DMS114 treated with DMSO at 0.1 percent for 48 hours (cell line): Measurements from ENCODE around the gene CRHBP.
"Not testable (repeated sequence)": the region's sequence is repeated elsewhere in the genome, so short reads cannot be mapped to it uniquely, and the experiment has no call there.

Experiments
- DNase-seq: peaks from one replicate; lab custom pipeline; 2025; ENCODE audit not compliant: unreplicated experiment; lab: John Stamatoyannopoulos, UW

The CRHBP gene

DNA sequence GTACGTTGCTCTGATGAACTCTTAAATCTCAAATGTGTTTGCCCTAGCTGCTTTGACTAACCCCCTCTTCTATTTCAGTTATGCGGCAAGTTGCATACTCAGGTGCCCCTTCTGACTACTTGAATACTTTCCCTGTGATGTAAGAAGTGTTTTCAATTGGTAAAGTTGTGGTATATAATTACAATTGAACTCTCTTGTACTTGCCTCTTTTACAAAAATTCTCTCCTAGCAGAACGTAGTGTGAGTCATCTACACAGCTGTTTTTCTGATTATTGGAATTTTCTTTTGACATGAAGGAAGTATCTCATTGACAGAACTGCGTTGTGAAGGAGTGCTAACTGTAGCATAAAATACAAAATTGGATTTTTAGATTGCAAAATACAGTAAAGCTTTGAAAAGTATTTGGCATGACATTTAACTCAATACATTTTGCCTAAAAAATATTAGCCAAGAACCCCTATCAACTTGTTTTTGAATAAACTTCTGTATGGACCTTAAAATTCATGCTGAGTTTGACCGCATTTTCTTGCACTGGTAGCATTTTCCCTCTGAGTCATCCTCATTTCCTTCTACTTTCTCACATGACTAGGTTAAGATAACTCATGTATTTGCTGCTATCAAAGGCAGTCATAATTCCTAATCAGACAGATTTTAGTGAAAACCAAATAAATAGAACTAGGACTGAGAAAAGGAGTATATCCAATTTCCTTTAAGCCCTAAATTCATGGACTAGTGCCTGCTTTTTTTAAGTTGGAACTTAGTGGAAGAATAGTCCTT lies 6.3 kb downstream of the CRHBP start:
- DNase-seq: no peak

DNA sequence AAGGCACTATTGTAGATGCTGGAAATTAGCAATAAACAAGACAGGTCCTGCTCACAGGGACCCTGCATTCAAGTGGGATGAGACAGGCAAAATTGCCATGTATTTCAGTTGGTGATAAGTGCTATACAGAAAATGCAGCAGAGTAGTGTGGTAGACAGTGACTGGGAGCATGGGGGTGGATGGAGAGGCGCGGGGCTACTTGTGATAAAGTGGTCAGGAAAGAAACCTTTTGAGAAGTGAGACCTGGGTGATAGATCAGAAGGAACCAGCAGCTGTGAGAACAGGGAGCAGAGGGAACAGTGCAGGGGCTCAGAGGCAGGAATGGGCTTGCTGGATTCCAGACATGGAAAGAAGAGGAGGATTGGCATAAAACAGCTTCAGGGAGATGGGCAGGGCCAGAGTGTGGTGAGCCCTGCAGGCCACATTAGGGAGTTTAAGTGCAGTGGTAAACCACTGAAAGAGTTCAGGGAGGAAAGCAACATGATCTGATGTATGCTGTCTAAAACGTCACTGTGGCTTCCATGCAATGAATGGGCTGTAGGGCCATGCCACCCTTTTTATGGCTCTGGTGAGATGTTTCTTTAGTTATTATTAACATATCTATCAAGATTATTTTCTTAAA lies 7.3 kb downstream of the CRHBP start:
- no peak for DNase-seq

DNA sequence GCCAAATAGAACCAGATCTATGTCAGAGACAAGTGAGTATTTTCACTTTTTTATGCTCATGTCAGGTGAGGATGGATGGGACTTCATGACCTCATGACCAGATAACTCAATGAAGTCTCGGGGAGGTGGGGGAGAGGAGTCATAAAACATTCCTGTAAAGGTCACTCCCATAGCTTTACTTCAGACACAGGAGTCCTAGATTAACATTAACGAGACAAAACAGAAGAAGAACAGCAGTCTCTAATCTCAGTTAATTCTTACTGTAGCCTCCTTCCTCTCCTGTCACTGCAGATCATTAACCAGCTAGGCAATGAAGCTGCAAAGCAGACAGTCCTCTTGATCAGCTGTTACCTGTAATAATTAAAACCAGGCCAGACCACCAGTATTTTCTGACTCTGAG lies 11.2 kb downstream of the CRHBP start:
- DNase-seq: no peak

GRCh38 chr5:76971511-76971910 lies 18.7 kb downstream of the CRHBP start:
- no peak for DNase-seq

DNA sequence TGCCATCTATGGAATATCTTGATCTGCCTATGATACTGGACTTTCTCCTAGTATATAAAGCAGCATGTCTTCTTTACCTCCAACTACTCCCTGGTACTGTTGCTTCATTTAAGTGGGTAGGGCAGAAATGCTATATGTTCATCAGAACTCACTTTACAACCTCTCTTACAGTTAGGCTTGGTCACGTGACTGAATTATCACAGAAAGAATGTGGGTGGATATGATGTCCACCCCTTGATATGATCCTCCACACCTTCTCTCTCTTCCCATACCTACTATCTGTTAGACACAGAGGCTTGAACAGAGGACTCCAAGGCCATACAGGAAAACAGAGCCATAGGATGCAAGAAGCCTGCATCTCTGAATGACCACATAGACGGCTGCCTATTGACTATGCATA lies 19.8 kb downstream of the CRHBP start:
- DNase-seq: no peak

GRCh38 chr5:76974785-76975184 lies 21.9 kb downstream of the CRHBP start:
- no peak for DNase-seq

GRCh38 chr5:76978869-76979268 lies 26.0 kb downstream of the CRHBP start:
- DNase-seq: no peak

DNA sequence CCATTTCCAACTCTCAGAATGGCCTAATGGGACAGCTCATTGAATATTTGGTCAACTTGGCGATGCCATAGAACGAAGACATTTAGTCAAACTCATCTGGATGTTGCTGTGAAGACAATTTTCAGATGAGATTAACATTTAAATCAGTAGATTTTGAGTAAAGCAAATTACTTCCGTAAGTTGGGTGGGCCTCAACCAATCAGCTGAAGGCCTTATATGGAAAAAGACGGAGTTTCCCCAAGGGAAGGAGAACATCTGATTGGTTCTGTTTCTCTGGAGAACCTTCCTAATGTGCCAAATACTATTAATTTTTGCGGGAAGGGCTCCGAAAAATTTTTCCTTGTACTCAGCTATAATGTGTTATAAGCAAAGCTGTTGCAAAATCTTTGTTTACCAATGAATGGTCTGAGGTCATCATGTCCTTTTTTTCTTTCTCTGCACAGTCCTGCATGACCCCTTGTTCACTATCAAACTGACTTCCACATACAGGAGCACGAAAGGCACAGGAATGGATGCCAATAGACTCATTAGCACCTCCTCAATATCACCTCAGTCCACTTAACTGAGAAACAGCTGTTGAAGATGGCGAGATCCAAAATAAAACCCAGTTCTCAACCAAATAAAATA lies 27.8 kb downstream of the CRHBP start:
- DNase-seq: no peak

- no peak for DNase-seq
Observed at GRCh38 chr5:76982450-76982849, 29.6 kb downstream of the CRHBP start.

DNA sequence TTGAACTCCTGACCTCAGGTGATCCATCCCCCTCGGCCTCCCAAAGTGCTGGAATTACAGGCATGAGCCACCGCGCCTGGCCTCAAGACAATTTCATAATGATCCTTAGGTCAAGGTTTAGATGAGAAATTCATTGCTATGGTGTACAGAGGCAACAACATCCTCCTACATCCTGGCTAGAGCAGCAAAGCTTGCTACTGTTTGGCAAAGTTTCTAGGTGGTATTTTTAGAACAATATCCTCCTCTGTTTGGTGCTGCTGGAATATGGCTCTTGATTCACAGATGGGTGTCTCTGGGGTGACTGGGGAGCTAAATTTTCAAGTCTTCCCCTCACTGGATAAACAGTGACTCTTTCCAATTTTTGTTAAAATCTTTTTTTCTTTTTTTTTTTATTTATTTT lies 30.6 kb downstream of the CRHBP start:
- no peak for DNase-seq

GRCh38 chr5:76986825-76987526 lies 34.1 kb downstream of the CRHBP start:
- DNase-seq: no peak

DNA sequence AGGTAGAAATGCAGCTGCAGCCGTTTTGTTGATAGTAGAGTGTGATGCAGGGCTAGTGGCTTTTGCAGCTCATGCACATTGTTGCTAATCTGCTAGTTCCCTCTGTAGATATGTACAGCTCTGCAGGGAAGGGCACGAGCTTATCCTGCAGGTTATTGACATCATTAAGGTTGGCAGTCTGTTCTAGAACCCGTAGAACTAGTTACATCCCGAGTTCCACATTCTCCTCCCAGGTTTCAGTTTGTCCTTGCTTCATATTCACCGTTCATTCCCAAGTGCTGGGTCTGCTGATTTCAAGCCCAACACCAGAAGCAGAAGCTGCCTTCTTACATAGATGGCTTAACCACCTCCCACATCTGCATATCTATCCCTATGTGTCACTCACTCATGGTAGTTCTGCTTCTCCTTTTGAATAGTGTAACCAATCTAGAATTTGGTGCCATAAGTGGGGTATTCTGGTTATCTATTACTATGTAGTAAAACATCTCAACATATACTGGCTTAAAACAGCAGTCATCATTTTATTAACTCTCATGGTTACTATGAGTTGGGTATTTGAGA lies 38.1 kb downstream of the CRHBP start:
- DNase-seq: no peak

GRCh38 chr5:76993436-76993835 lies 40.6 kb downstream of the CRHBP start:
- not testable (repeated sequence) for DNase-seq

- DNase-seq: no peak
Observed at GRCh38 chr5:76994337-76994736, 41.5 kb downstream of the CRHBP start.

DNA sequence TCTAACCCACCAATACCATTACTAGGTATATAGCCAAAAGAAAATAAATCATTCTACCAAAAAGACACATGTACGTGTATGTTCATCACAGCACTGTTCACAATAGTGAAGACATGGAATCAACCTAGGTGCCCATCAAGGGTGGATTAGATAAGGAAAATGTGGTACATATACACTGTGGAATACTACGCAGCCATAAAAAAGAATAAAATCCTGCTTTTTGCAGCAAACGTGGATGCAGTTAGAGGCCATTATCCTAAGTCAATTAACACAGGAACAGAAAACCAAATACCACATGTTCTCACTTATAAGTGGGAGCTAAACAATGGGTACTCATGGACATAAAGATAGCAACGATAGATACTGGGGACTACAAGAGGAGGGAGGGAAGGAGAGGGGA lies 45.4 kb downstream of the CRHBP start:
- not testable (repeated sequence) for DNase-seq

- DNase-seq: no peak
Observed at GRCh38 chr5:76999451-76999850, 46.6 kb downstream of the CRHBP start.

GRCh38 chr5:77003246-77003645 lies 50.4 kb downstream of the CRHBP start:
- DNase-seq: no peak

GRCh38 chr5:77006124-77006523 lies 53.3 kb downstream of the CRHBP start:
- DNase-seq: no peak

DNA sequence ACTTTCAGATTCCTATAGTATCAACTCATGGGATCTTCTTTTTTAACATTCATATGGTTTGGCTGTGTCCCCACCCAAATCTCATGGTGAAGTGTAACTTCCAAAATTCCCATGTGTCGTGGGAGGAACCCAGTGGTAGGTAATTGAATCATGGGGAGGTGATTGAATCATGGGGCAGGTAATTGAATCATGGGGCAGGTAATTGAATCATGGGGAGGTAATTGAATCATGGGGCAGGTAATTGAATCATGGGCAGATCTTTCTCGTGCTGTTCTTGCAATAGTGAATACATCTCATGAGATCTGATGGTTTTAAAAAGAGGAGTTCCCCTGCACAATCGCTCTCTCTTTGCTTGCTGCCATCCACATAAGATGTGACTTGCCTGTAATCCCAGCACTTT lies 55.6 kb downstream of the CRHBP start:
- DNase-seq: no peak

DNA sequence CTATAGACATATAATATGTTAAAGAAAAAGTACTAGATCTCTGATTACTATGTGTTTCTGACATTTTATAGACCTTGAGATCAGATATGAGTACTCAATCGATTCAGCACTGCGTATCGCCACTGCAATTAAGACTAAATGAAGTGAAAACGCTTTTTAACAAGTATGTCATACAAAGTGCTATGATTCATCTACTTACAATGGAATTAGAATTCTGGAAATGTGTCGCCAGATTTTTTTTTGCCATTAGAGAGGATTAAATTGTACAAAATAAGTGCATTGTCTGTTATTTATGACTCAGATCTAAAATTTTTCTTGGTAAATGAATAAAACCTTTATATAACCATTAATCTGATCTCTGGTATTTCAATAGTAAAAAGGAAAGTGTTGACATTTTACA lies 57.4 kb downstream of the CRHBP start:
- DNase-seq: no peak

DNA sequence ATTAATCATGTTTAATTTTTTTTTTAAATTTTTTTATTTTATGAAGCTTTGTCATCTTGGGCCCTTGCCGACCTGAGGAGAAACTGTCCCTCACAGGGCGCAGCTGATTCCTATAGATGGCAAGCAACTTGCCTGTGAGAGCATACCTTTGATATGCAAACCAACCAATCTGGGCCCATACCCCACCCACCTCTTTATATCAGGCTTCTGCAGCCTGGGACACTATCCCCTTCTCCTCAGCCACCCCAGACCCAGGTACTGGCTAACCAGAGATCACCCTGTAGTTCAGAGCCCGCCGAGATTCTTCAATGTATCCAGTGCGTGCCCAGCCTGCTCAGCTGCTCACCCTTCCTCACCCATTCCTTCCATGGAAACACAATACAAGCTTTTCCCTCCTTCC lies 58.7 kb downstream of the CRHBP start:
- no peak for DNase-seq
